Astrocyte (in vitro differentiated cells and primary cell): ENCODE results near the gene CENPF. TPM values are rescaled to one million over a fixed set of nuclear protein-coding genes. Genes with fewer than 3 reads are reported as not detected.

Source experiments
- DNase-seq: peaks from one replicate; pipeline ENCODE4 v3.0.0-alpha.2; 2010; ENCODE audit warnings: low read depth
- FAIRE-seq: peaks from 2 replicates; lab custom pipeline; 2011; peaks lifted over from hg19 to GRCh38; lab: Jason Lieb, UNC
- H2AFZ ChIP-seq: 2 replicates; pipeline ENCODE4 v1.6.0; 2012; ENCODE audit warnings: low read depth, low read length, inconsistent platforms
- H3K27ac ChIP-seq: 2 replicates; pipeline ENCODE4 v1.5.1; 2011; ENCODE audit warnings: low read depth, low read length, inconsistent platforms
- H3K27me3 ChIP-seq: 2 replicates; pipeline ENCODE4 v1.6.0; 2011; ENCODE audit warnings: low read length, inconsistent platforms; ENCODE audit not compliant: insufficient read depth
- H3K36me3 ChIP-seq: 2 replicates; pipeline ENCODE4 v1.5.1; 2011; ENCODE audit warnings: low read length, inconsistent platforms; ENCODE audit not compliant: insufficient read depth
- H3K4me1 ChIP-seq: 2 replicates; pipeline ENCODE4 v1.5.1; 2011; ENCODE audit warnings: low read length, inconsistent platforms; ENCODE audit not compliant: insufficient read depth
- H3K4me2 ChIP-seq: 2 replicates; pipeline ENCODE4 v1.6.0; 2012; ENCODE audit warnings: low read length, inconsistent platforms
- H3K4me3 ChIP-seq: 2 replicates; pipeline ENCODE4 v1.5.1; 2011; ENCODE audit warnings: low read depth, mild to moderate bottlenecking, low read length, inconsistent platforms; ENCODE audit not compliant: insufficient read depth
- H3K79me2 ChIP-seq: 2 replicates; pipeline ENCODE4 v1.6.0; 2012; ENCODE audit warnings: mild to moderate bottlenecking, low read length, inconsistent platforms; ENCODE audit not compliant: insufficient read depth
- H3K9ac ChIP-seq: 2 replicates; pipeline ENCODE4 v1.6.0; 2012; ENCODE audit warnings: mild to moderate bottlenecking, low read length, inconsistent platforms
- H3K9me3 ChIP-seq: 2 replicates; pipeline ENCODE4 v1.5.1; 2012; ENCODE audit warnings: low read depth, mild to moderate bottlenecking, low read length, inconsistent platforms; ENCODE audit not compliant: insufficient read depth
- H4K20me1 ChIP-seq: 2 replicates; pipeline ENCODE4 v1.6.0; 2012; ENCODE audit warnings: low read length, inconsistent platforms; ENCODE audit not compliant: insufficient read depth
- H3K27ac Mint-ChIP-seq: one replicate; pipeline ENCODE4 v1.8.0; 2021; ENCODE audit warnings: mild to moderate bottlenecking, mixed read lengths; ENCODE audit not compliant: unreplicated experiment
- H3K27me3 Mint-ChIP-seq: one replicate; pipeline ENCODE4 v1.8.0; 2021; ENCODE audit warnings: low read depth, mixed read lengths; ENCODE audit not compliant: unreplicated experiment
- H3K36me3 Mint-ChIP-seq: one replicate; pipeline ENCODE4 v1.8.0; 2021; ENCODE audit warnings: low read depth, mixed read lengths; ENCODE audit not compliant: unreplicated experiment
- H3K4me1 Mint-ChIP-seq: one replicate; pipeline ENCODE4 v1.8.0; 2021; ENCODE audit warnings: low read depth, mixed read lengths; ENCODE audit not compliant: unreplicated experiment
- H3K4me3 Mint-ChIP-seq: one replicate; pipeline ENCODE4 v1.8.0; 2021; ENCODE audit warnings: mild to moderate bottlenecking, moderate library complexity, mixed read lengths; ENCODE audit not compliant: unreplicated experiment
- H3K9me3 Mint-ChIP-seq: one replicate; pipeline ENCODE4 v1.8.0; 2021; ENCODE audit warnings: mild to moderate bottlenecking, mixed read lengths; ENCODE audit not compliant: unreplicated experiment
- CTCF ChIP-seq: IDR thresholded peaks from 2 replicates; pipeline ENCODE4 v1.5.1; 2011; ENCODE audit warnings: low read depth, mild to moderate bottlenecking, inconsistent platforms, low read length, moderate library complexity; ENCODE audit not compliant: insufficient read depth
- EZH2 ChIP-seq: IDR thresholded peaks from 2 replicates; pipeline ENCODE4 v1.6.1; 2012; ENCODE audit warnings: mild to moderate bottlenecking, low read length, inconsistent platforms; ENCODE audit not compliant: insufficient read depth
- total RNA-seq: library from RNA; stranded (reverse); gene quantifications from 2 replicates; pipeline ENCODE4 v1.2.1, GENCODE V29; 2021

Gene CENPF
- total RNA-seq, 1 donor from 2014 or later = 22.9 TPM

GRCh38 chr1:214571281-214571680, 31.7 kb upstream of the CENPF start:
- Mint-ChIP-seq H3K4me1 (peaks cover 56% of the 10 kb centered on the region), H3K27me3 (no peaks in the 10 kb centered on the region), H3K4me3 (no peak overlapping the region), H3K27ac (no peak overlapping the region), H3K9me3 (peaks cover 11% of the 10 kb centered on the region), H3K36me3 (peaks cover 6% of the 10 kb centered on the region)
- Histone ChIP-seq H3K36me3 (no peaks in the 10 kb centered on the region), H3K4me1 (peaks cover 51% of the 10 kb centered on the region), H2AFZ (no peak overlapping the region), H3K27me3 (no peaks in the 10 kb centered on the region), H3K9me3 (peaks cover 5% of the 10 kb centered on the region), H3K4me3 (no peak overlapping the region), H3K79me2 (no peaks in the 10 kb centered on the region), H3K4me2 (no peak overlapping the region), H3K9ac (no peak overlapping the region), H3K27ac (no peak overlapping the region), H4K20me1 (no peaks in the 10 kb centered on the region)
- TF ChIP-seq EZH2 (no peak), CTCF (no peak)
- no peak for FAIRE-seq
- no peak for DNase-seq

DNA sequence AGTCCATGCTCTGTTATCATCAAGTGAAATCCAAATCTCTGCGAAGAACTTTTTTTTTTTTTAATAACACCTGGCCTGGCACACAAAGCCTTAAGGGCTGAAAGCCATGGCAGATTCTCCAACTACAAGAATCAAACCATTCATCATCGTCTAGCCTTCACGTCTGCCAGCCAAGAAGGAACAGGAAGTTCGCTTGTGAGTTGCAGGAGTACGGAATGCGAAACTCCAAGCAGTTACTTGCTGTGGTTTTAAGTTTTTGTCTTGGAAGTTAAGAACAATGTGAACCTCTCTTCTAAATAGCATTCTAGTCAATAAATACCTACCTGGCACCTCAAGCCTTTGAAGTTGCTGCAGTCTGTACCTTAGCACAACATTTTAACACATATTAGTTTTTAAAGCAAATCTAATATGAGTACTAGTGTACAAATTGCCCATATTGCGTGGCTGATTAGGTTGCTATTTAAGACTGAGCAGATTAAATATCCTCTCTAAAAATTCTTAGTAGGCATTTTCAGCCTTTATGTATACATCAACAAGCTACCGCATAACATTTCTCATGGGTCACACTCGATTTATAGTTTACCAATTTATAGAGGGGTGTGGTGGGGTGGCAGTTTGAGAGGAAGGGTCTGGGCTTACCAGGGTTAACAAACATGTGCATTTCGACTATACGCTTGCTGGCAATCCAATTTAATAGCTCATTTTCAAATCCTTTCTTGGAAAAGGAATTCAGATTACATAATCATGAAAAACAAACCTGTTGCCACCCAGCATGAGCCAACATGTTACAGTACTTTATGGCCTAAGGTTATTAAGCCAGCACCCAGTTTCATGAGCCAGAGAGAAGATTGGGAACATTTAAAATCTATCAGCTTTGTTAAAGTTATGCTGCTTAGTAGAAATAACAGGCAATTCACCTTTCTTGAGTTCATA, 29.3 kb upstream of the CENPF start:
- Mint-ChIP-seq H3K4me1 (peaks cover 41% of the 10 kb centered on the region), H3K27ac (peak overlapping the region; percentile 59), H3K9me3 (peaks cover 22% of the 10 kb centered on the region), H3K4me3 (no peak overlapping the region), H3K36me3 (peaks cover 10% of the 10 kb centered on the region), H3K27me3 (no peaks in the 10 kb centered on the region)
- peaks cover 12% of the 10 kb centered on the region for H3K9me3 ChIP-seq
- no peaks in the 10 kb centered on the region for H4K20me1 ChIP-seq
- no peak overlapping the region for H3K9ac ChIP-seq
- peak; percentile 5 for FAIRE-seq
- H3K27ac ChIP-seq = no peak overlapping the region
- TF ChIP-seq EZH2 = no peak
- no peak for TF ChIP-seq CTCF
- H2AFZ ChIP-seq = no peak overlapping the region
- no peaks in the 10 kb centered on the region for H3K79me2 ChIP-seq
- H3K4me1 ChIP-seq = peaks cover 29% of the 10 kb centered on the region
- DNase-seq = peak; percentile 73
- no peaks in the 10 kb centered on the region for H3K27me3 ChIP-seq
- no peak overlapping the region for H3K4me2 ChIP-seq
- no peaks in the 10 kb centered on the region for H3K36me3 ChIP-seq
- no peak overlapping the region for H3K4me3 ChIP-seq
